ENCODE measurements around the gene LRIF1. TPM values are rescaled to one million over a fixed set of nuclear protein-coding genes. Genes with fewer than 3 reads are reported as not detected.
"Not testable (repeated sequence)": the region's sequence is repeated elsewhere in the genome, so short reads cannot be mapped to it uniquely, and the experiment has no call there.

Gene LRIF1
- total RNA-seq, 3 donors from 2014 or later (not counting 1 experiment from before 2014, with no cell fraction given): 8.9 to 12.5 (median 10.4) TPM

DNA sequence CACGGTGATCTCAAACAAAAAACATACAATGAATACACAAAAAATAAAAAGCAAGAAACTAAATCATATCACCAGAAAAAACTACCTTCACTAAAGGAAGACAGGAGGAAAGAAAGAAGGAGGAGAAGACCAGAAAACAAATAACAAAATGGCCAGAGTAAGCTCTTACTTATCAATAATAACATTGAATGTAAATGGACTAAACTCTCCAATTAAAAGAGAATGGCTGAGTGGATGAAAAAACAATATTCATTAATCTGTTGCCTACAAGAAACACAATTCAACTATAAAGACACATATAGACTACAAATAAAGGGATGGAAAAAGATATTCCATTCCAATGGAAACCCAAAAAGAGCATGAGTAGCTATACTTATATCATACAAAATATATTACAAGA is 27.2 kb downstream of the LRIF1 start:
- TF ChIP-seq, protein P1, sequence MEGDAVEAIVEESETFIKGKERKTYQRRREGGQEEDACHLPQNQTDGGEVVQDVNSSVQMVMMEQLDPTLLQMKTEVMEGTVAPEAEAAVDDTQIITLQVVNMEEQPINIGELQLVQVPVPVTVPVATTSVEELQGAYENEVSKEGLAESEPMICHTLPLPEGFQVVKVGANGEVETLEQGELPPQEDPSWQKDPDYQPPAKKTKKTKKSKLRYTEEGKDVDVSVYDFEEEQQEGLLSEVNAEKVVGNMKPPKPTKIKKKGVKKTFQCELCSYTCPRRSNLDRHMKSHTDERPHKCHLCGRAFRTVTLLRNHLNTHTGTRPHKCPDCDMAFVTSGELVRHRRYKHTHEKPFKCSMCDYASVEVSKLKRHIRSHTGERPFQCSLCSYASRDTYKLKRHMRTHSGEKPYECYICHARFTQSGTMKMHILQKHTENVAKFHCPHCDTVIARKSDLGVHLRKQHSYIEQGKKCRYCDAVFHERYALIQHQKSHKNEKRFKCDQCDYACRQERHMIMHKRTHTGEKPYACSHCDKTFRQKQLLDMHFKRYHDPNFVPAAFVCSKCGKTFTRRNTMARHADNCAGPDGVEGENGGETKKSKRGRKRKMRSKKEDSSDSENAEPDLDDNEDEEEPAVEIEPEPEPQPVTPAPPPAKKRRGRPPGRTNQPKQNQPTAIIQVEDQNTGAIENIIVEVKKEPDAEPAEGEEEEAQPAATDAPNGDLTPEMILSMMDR (IDR thresholded peaks at IDR 0.05): no peak
- Mint-ChIP-seq H3K9me3 (peaks cover 8 to 28% of the 10 kb centered on the region in 2 donors), H3K4me3 (no peak overlapping the region), H3K4me1 (no peaks in the 10 kb centered on the region), H3K27me3 (ENCODE audit: low read depth in 2 of 2) (peaks cover 0 to 3% of the 10 kb centered on the region in 2 donors), H3K27ac (no peak overlapping the region), H3K36me3 (peaks cover 44% of the 10 kb centered on the region)
- ATAC-seq (no peak), DNase-seq (no peak)
- Histone ChIP-seq H3K9me3 (ENCODE audit: control insufficient read depth, insufficient read depth, low read length) (peaks cover 4% of the 10 kb centered on the region), H3K27me3 (ENCODE audit: control insufficient read depth, insufficient read depth, low read length) (no peaks in the 10 kb centered on the region), H3K4me3 (ENCODE audit: low read length) (no peak overlapping the region), H3K36me3 (ENCODE audit: control insufficient read depth, insufficient read depth, low read length) (no peaks in the 10 kb centered on the region), H3K4me1 (ENCODE audit: control insufficient read depth, insufficient read depth, low read length) (no peaks in the 10 kb centered on the region), H3K27ac (ENCODE audit: low read length) (no peak overlapping the region)
- intact Hi-C loops (cut with micrococcal nuclease): no loop called here
- no CpG with 5 or more reads among the region's 1 CpG for WGBS (ENCODE audit: insufficient coverage)

DNA sequence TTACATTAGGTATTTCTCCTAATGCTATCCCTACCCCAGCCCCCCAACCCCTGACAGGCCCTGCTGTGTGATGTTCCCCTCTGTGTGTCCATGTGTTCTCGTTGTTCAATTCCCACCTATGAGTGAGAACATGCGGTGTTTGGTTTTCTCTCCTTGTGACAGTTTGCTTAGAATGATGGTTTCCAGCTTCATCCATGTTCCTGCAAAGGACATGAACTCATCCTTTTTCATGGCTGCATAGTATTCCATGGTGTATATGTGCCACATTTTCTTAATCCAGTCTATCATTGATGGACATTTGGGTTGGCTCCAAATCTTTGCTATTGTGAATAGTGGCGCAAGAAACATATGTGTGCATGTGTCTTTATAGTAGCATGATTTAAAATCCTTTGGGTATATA is 32.6 kb downstream of the LRIF1 start:
- H3K4me3 ChIP-seq (ENCODE audit: low read length); H3K27ac ChIP-seq (ENCODE audit: low read length); H3K9me3 ChIP-seq (ENCODE audit: control insufficient read depth, insufficient read depth, low read length); intact Hi-C loops (cut with micrococcal nuclease); H3K27me3 ChIP-seq (ENCODE audit: control insufficient read depth, insufficient read depth, low read length); H3K4me1 Mint-ChIP-seq; H3K27me3 Mint-ChIP-seq (ENCODE audit: low read depth in 2 of 2); ATAC-seq; DNase-seq; H3K36me3 ChIP-seq (ENCODE audit: control insufficient read depth, insufficient read depth, low read length); H3K4me3 Mint-ChIP-seq; H3K27ac Mint-ChIP-seq; H3K4me1 ChIP-seq (ENCODE audit: control insufficient read depth, insufficient read depth, low read length): not testable (repeated sequence)
- peaks cover 23% of the 10 kb centered on the region for H3K36me3 Mint-ChIP-seq
- H3K9me3 Mint-ChIP-seq: peaks cover 2 to 18% of the 10 kb centered on the region in 2 donors
- WGBS (ENCODE audit: insufficient coverage): 100% methylated on average over 1 of the region's 3 CpGs

DNA sequence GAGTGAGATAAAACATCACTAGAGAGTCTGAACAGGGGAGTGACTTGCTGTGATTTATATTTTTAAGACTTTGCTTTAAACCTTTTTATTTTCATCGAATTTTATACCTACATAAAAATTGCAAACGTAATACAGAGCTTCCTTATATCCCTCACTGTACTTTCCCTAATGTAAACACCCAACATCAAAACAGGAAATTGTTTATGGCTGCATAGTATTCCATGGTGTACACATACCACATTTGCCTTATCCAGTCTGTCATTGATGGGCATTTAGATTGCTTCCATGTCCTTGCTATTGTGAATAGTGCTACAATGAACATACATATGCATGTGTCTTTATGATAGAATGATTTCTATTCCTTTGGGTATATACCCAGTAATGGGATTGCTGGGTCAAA is 34.8 kb downstream of the LRIF1 start:
- Histone ChIP-seq H3K27me3 (ENCODE audit: control insufficient read depth, insufficient read depth, low read length) (no peaks in the 10 kb centered on the region), H3K4me3 (ENCODE audit: low read length) (no peak overlapping the region), H3K4me1 (ENCODE audit: control insufficient read depth, insufficient read depth, low read length) (no peaks in the 10 kb centered on the region), H3K27ac (ENCODE audit: low read length) (no peak overlapping the region), H3K36me3 (ENCODE audit: control insufficient read depth, insufficient read depth, low read length) (no peaks in the 10 kb centered on the region), H3K9me3 (ENCODE audit: control insufficient read depth, insufficient read depth, low read length) (no peaks in the 10 kb centered on the region)
- Mint-ChIP-seq H3K4me3 (no peak overlapping the region), H3K36me3 (peaks cover 8% of the 10 kb centered on the region), H3K4me1 (no peaks in the 10 kb centered on the region), H3K27me3 (ENCODE audit: low read depth in 2 of 2) (no peaks in the 10 kb centered on the region), H3K27ac (no peak overlapping the region), H3K9me3 (peaks cover 0 to 4% of the 10 kb centered on the region in 2 donors)
- DNase-seq (no peak), ATAC-seq (no peak)
- 95% methylated on average over 2 of the region's 2 CpGs for WGBS (ENCODE audit: insufficient coverage)
- intact Hi-C loops (cut with micrococcal nuclease): no loop called here
- TF ChIP-seq, protein P1 (IDR thresholded peaks at IDR 0.05): no peak

DNA sequence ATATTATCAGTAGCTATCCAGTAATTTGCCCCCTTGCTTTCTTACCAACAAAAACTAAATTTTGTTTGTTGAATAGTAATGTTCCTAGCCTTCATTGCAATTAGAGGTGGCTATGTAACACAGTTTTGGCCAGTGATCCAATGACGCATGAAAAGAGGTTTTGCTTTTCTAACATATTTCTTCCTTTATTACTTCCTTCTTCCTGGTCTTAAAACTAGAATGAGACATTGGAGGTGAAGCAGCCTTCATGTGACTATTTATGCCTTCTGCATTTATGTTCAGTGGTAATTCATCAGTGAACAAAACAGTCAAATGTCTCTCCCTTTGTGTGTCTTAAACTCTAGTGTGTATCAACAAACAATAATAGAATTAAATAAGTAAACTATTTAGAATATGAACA is 35.5 kb downstream of the LRIF1 start:
- H3K4me1 Mint-ChIP-seq: no peaks in the 10 kb centered on the region
- WGBS (ENCODE audit: insufficient coverage): no CpG with 5 or more reads among the region's 1 CpG
- no peaks in the 10 kb centered on the region for H3K36me3 ChIP-seq (ENCODE audit: control insufficient read depth, insufficient read depth, low read length)
- H3K27me3 ChIP-seq (ENCODE audit: control insufficient read depth, insufficient read depth, low read length): no peaks in the 10 kb centered on the region
- TF ChIP-seq, protein P1 (IDR thresholded peaks at IDR 0.05): no peak
- intact Hi-C loops (cut with micrococcal nuclease): no loop called here
- peaks cover 0 to 4% of the 10 kb centered on the region in 2 donors for H3K9me3 Mint-ChIP-seq
- no peak overlapping the region for H3K4me3 Mint-ChIP-seq
- no peak overlapping the region for H3K27ac Mint-ChIP-seq
- ATAC-seq (no peak), DNase-seq (no peak)
- H3K9me3 ChIP-seq (ENCODE audit: control insufficient read depth, insufficient read depth, low read length): no peaks in the 10 kb centered on the region
- no peaks in the 10 kb centered on the region for H3K27me3 Mint-ChIP-seq (ENCODE audit: low read depth in 2 of 2)
- no peaks in the 10 kb centered on the region for H3K4me1 ChIP-seq (ENCODE audit: control insufficient read depth, insufficient read depth, low read length)
- H3K36me3 Mint-ChIP-seq: peaks cover 8% of the 10 kb centered on the region
- no peak overlapping the region for H3K4me3 ChIP-seq (ENCODE audit: low read length)
- no peak overlapping the region for H3K27ac ChIP-seq (ENCODE audit: low read length)

All from natural killer cell (primary cell).